ENCODE results near the gene C1orf87.

C1orf87 gene, protein sequence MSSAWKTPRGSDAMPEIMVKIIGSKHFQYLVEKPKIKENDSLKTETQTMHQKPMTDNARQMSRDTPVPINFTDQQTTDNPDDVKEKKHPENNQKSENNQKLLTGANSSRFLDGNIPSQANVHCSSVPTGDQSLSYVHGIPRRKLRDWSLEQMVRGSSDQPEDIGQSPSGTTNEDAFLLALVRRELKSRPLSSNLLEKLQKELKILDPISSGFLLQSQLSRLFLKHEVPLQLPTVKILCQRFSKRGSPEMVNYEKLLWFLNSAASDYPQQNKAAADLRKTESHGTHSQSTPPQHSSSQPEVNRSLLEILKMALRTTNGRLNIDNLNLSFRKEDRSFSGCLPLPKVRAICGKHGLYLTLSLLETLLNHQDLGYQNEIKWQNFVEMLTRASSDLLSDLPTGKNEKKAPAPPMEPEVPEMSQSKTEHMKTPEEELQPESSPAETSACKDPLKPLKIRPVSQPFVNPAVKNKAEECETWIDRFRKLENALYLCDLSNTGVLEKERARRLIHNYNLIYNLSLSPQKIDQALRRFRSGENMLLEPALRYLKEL

DNA sequence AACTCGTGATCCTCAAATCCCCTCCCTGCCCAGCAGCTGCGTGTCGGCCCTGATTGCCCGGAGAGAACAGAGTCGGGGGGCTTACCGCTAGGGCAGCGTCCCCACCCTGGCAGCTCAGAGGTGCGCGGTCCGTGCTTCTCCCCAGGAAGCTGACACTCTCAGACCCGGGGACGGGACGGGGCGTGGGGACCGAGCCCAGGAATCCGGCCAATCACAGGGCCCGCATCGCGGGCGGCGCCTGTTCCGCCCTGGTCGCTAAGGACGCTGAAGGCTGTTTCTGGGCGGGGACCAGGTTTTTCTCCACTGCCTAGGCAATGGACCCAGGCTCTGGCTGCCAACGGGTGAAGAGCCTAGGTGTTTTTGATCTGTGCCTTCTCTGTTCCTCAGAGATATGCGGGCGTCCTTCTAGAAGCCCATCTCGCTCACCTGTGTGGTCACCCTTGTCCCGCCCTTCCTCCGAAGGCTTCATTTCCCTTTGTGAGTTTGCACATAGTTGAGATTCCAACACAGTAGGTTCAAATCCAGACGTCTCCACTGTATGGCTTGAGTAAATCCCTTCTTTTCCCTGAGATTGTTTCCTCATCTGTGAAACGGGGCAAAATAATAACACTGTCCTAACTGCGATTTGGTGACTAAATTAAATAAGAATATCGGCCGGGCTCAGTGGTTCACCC lies at the start of gene C1orf87:
TSS of gene C1orf87 (minus strand) at position 166 of the 674 bp plus-strand sequence. CDS start 1,127 bp downstream, outside the sequence.
- DNase-seq: peak in 1 of 2 experiments; percentile 60

- DNase-seq: no peak
Observed at GRCh38 chr1:60118085-60118484, 44.5 kb upstream of the C1orf87 start.

DNA sequence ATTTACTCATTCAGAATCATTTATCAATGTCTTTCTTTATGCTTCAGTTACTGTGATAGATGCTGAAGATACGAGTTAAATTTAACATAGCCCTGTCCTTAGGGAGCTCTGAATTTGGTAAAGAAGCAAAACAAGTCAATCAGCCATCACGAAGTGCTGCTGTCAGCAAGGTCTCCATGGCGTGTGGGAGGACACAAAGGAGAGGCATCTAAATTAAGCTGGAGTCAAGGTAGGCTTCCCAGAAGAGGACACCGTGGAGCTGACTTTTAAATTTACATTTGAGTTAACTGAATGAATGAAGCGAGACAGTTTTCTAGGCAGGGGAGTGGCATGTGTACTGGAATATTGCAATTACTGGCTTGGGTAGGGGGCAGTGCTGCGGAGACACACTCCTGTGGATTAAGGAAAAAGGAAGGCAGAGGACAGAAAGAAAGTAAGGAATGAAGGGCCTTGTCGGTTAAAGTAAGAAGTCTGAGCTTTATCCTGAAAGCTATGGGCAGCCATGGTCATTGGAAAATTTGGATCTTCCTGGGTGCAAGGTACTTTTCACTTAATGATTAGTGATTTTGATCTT lies 41.3 kb upstream of the C1orf87 start:
- no peak for DNase-seq

- no peak for DNase-seq
Observed at GRCh38 chr1:60113596-60113995, 40.0 kb upstream of the C1orf87 start.

DNA sequence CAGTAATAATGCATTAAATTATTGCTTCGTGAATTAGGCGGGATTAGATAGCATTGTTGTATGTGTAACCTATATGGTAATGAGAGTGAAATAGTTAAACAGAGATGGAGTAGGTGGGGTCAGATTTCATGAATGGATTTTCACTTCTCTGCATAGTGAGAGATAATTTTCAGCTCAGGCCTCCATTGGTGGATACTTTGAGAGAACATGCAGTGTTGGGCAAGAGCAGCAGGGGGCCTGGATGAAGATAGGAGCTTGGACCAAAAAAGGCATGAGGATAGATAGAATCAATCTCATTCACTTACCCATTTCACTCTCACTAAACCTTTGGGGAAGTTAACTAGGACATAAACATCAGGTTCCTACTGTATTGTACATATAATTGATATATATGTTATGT lies 39.5 kb upstream of the C1orf87 start:
- DNase-seq: no peak

- no peak for DNase-seq
Observed at GRCh38 chr1:60111716-60112115, 38.1 kb upstream of the C1orf87 start.

DNA sequence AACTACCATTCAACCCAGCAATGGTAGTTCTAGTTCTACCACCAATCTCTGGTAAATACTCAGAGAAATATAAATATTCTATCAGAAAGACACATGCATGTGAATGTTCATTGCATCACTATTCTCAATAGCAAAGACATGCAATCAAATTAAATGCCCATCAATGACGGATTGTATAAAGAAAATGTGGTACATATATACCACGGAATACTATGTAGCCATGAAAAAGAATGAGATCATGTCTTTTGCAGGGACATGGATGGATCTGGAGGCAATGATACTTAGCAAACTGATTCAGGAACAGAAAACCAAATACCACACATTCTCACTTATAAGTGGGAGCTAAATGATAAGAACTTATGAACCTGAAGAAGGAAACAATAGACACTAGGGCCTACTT lies 37.5 kb upstream of the C1orf87 start:
- DNase-seq: no peak

DNA sequence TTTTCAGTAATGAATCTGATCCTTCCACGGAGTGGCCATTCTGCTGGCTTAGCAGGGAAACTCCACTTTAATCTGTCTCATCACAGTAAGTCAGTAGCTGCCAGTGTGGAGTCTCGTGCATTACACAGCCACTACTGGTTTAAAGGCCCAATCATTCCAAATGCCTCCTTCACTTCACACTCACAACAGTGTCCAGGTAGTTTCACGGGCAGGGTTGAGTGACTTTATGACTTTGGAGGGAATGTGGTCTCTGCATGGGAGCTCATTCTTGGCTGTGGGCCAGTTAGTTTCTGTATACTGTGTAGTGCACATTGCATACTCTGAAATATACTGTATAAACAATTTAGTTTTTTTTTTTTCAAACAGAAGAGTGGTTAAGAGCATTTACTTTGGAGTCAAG lies 34.6 kb upstream of the C1orf87 start:
- DNase-seq: no peak

- DNase-seq: no peak
Observed at GRCh38 chr1:60103186-60103585, 29.6 kb upstream of the C1orf87 start.

DNA sequence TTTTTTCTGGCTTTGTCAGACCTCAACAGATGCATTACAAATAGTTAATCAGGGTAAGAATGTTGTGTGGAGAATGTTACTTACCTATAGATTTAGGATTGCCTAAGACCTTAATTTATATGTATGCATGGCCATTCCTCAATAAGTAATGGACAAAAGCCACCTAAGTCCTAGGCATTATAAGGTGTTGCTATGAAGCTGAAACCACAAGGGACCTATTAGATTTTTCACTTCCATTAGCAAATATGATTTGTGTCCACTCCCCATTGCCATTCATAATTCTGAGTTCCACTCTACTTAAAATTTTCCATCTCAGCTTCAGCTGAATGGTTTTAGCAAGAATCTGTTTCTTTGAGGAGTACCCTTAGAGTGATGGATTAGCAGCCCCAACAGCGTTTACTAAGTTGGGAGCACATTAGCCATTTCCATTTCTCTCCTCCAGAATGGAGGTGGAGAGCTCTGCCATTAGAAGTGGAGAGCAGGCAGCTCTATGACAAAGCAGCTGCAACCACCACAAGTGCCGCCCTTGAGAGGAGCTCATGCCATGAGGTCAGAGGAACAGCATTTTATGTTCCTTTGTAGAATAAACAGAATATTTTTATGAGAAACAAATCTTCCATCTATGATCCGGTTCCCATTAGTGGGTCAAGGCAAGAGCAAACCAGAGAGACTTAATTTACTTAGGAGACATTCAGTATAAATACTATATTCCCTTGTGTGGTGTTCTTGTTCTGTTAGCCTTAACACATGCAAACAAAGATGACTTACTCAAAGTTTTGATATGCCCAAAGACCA lies 28.9 kb upstream of the C1orf87 start:
- no peak for DNase-seq

DNA sequence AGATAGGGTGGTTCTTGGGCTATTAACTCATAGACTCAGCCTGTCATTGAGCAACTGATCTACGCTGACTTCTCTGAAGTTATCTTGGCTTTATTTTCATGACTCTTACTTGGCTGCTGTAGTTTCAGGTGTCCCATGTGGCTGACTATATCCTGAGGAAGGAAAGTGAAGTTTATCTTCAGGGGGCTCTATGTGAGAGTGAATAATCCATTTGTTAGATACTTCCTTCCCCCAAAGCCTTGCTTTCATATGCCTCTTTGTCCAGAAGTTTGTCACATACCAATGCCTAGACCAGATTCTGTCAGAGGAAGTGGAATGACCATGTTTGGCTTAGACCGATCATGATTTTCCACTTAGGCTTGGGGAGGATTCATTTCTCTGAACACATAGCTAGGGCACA lies 27.9 kb upstream of the C1orf87 start:
- DNase-seq: no peak

DNA sequence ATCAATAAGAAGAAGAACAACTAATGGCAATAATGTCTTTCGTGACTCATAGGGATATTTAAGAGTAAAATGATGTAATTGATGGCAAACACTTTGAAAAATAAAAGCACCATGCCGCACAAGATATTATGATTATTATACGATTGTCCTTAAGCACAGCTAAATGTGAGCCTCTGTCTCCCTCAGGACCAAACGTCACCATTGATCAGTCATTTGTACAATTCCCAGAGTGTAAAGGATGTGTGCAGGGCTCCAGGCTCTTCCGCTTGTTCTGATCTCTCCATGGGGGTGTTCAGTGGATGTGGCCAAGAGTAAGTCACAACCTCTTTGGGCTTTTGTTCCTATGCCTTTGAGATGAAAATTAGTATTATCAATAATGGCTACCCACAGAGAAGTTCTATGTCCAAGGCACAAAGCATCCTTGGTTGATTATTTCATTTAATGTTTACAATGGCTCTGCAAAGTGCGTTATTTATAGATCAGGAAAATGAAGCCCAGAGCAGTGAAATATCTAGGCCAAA lies 17.7 kb upstream of the C1orf87 start:
- no peak for DNase-seq

DNA sequence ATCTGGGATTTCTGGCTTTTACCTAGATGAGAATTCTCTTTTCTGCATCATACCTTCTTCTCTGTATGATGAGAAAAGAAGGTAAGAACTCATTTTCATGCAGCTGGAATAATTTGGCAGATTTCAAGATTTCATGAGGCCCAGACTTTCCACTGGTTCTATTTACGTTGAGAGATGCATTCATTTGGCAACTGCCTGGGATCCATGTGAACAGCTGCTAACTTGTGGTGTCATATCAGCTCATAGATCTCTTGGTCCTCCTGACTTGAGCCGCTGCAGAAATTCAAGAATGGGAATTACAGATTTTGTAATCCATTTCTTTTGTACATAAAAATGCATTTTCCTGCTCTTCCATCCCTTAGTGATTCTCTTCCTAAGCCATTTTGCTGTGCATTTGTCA lies 17.1 kb upstream of the C1orf87 start:
- no peak for DNase-seq

DNA sequence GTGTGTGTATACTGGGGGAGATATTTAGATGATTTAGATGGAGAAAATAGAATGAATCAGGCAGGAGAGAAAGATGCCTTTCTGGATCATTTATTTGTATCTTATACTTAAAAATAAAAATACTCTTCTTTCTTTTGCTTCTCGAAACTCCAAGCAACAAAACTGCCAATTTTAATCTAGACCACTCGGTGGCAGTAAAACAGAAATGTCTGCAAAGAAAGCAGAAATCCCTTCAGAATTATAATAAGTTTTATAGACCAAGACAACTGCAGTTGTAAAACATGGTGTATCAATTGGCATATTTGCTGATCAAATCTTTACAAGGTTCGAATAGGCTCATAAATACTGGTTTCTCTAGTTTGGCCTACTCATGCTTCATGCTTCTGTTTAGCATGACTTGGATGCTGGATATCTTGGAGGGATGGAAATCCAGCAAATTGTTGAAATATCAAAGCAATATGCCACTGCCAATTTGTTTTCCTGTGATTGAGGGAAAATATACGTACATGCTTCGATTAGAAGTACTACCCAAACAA lies 15.1 kb upstream of the C1orf87 start:
- no peak for DNase-seq

- no peak for DNase-seq
Observed at GRCh38 chr1:60087681-60088080, 14.1 kb upstream of the C1orf87 start.

DNA sequence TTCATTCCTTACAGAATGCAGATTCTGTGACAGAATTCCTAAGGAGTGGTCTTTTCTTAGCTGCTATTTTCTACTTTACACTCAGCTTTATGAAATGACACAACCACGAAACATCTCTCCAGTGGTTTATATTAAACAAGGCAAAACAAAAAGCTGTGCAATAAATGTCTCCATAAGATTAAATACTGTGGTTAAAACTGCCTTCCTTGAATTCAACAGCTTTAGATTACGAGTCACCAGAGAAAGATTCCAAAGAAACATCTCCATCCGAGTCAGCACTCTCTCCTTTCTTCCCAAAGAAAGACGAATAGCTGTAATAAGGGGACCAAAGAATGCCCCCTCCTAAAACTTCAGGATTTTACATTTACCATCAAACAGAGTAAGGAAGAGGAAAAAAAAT lies 4.6 kb upstream of the C1orf87 start:
- DNase-seq: no peak

DNA sequence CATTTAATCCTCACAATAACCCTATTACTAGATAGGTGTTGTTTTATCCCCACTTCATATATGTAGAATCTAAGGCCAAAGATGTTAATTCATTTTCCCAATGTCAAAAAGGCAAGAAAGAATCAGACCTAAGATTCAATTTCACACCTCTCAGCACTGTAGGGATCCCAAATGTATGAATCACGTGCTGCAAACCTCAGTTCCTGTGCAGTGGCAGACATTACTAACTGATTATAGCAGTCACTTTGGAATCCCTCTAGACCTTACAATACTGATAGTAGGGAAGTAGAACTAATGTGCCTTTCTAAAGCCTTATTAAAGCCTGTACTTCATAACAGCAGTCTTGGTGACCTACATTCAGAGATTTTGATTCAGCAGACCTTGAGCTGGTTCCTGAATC lies 2.3 kb downstream of the C1orf87 start:
- DNase-seq: no peak

- DNase-seq: no peak
Observed at GRCh38 chr1:60069691-60070090, 3.9 kb downstream of the C1orf87 start.

DNA sequence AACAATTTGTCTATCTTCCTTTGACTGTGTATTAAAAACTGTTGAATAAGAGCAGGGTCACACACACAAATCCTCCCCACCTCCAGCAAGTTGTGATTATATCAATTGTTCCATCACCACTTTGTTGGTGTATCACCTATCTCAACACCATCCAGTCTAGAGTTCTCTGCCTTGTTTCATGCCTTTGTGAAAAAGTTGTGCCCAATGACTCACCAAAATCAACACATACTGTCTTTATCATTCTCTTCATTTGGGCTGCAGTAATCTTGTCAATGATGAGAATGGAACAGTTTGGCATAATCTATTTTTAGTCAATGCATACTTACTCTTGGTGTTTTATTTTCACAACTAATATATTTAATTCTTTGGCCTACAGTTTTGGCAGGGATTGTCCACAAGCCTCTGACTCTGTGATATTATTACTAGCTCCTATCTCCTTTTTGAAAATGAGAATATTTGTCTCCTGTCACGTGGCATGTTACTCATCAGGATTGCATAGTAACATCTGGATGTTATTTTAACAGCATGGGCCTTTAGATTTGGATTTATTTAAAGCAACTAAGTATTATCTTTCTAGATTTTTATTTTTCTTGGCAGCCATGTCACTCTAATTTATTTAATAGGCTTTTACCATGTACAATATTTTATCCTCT lies 5.1 kb downstream of the C1orf87 start:
- DNase-seq: no peak

DNA sequence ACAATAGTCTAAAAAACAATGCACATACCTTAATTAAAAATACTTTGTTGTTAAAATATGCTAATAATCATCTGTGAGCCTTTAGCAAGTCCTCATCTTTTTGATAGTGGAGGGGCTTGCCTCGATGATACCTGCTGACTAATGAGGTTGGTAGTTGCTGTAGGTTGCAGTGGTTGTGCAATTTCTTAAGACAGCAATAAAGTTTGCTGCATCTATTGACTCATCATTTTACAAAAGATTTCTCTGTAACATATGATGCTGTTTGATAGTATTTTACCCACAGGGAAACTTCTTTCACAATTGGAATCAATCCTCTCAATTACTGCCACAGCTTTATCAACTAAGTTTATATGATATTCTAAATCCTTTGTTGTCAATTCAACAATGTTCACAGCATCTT lies 7.6 kb downstream of the C1orf87 start:
- no peak for DNase-seq

DNA sequence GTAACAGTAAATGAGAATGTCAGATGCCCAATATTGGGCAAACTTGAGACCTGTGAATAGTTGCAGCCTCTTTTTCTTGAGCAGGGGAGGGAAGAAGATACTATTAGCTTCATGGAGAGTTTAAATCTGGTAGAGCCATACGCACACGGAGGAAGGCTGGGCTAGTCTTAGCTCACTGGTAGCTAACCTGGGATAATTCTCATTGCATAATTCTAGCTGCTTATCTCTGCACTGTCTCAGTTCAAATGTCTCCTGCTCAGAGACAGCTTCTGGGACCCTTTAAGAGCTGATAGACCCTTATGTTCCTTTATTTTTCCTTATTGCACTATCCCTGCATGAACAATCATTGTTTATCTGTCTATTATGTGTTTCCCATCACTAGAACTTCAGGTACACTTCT lies 8.4 kb downstream of the C1orf87 start:
- no peak for DNase-seq

GRCh38 chr1:60063561-60063960 lies 10.0 kb downstream of the C1orf87 start:
- no peak for DNase-seq

Measured in NCI-H526 (cell line).